Measurements from ENCODE around the gene DDX24. TPM values are rescaled to one million over a fixed set of nuclear protein-coding genes. Genes with fewer than 3 reads are reported as not detected.

DDX24 gene
- total and polyA plus RNA-seq, 2 donors = 55.1 to 144 TPM

- Histone ChIP-seq H3K4me1 (ENCODE audit: insufficient read depth) (no peaks in the 10 kb centered on the region), H3K4me3 (ENCODE audit: low read depth, low read length) (no peak overlapping the region), H3K27ac (ENCODE audit: low read depth) (no peak overlapping the region), H3K36me3 (ENCODE audit: insufficient read depth) (no peaks in the 10 kb centered on the region)
- DNase-seq (ENCODE audit: extremely low spot score) = no peak
- 68% methylated on average over 10 of the region's 10 CpGs for WGBS
Measured at GRCh38 chr14:94021416-94022157, 59.4 kb downstream of the DDX24 start.

GRCh38 chr14:94021001-94021400 lies 60.0 kb downstream of the DDX24 start:
- WGBS = 66% methylated on average over 2 of the region's 2 CpGs
- Histone ChIP-seq H3K4me3 (ENCODE audit: low read depth, low read length) (no peak overlapping the region), H3K4me1 (ENCODE audit: insufficient read depth) (no peaks in the 10 kb centered on the region), H3K36me3 (ENCODE audit: insufficient read depth) (no peaks in the 10 kb centered on the region), H3K27ac (ENCODE audit: low read depth) (no peak overlapping the region)
- no peak for DNase-seq (ENCODE audit: extremely low spot score)

- WGBS = 82% methylated on average over 4 of the region's 4 CpGs
- DNase-seq (ENCODE audit: extremely low spot score) = no peak
- no peaks in the 10 kb centered on the region for H3K4me1 ChIP-seq (ENCODE audit: insufficient read depth)
- no peaks in the 10 kb centered on the region for H3K36me3 ChIP-seq (ENCODE audit: insufficient read depth)
- H3K27ac ChIP-seq (ENCODE audit: low read depth) = no peak overlapping the region
- H3K4me3 ChIP-seq (ENCODE audit: low read depth, low read length) = no peak overlapping the region
Measured at GRCh38 chr14:94020267-94020666, 60.7 kb downstream of the DDX24 start.

GRCh38 chr14:94019329-94019728 lies 61.7 kb downstream of the DDX24 start:
- no peaks in the 10 kb centered on the region for H3K36me3 ChIP-seq (ENCODE audit: insufficient read depth)
- WGBS = 77% methylated on average over 6 of the region's 6 CpGs
- H3K27ac ChIP-seq (ENCODE audit: low read depth) = no peak overlapping the region
- no peaks in the 10 kb centered on the region for H3K4me1 ChIP-seq (ENCODE audit: insufficient read depth)
- H3K4me3 ChIP-seq (ENCODE audit: low read depth, low read length) = no peak overlapping the region
- no peak for DNase-seq (ENCODE audit: extremely low spot score)

- H3K4me1 ChIP-seq (ENCODE audit: insufficient read depth) = no peaks in the 10 kb centered on the region
- 64% methylated on average over 8 of the region's 8 CpGs for WGBS
- no peak overlapping the region for H3K27ac ChIP-seq (ENCODE audit: low read depth)
- no peak for DNase-seq (ENCODE audit: extremely low spot score)
- H3K4me3 ChIP-seq (ENCODE audit: low read depth, low read length) = no peak overlapping the region
- H3K36me3 ChIP-seq (ENCODE audit: insufficient read depth) = no peaks in the 10 kb centered on the region
Measured at GRCh38 chr14:94018308-94018707, 62.7 kb downstream of the DDX24 start.

GRCh38 chr14:94016446-94016976 lies 64.5 kb downstream of the DDX24 start:
- WGBS = 73% methylated on average over 8 of the region's 8 CpGs
- Histone ChIP-seq H3K36me3 (ENCODE audit: insufficient read depth) (no peaks in the 10 kb centered on the region), H3K4me1 (ENCODE audit: insufficient read depth) (no peaks in the 10 kb centered on the region), H3K4me3 (ENCODE audit: low read depth, low read length) (no peak overlapping the region), H3K27ac (ENCODE audit: low read depth) (no peak overlapping the region)
- DNase-seq (ENCODE audit: extremely low spot score) = no peak

- Histone ChIP-seq H3K4me3 (ENCODE audit: low read depth, low read length) (no peak overlapping the region), H3K27ac (ENCODE audit: low read depth) (no peak overlapping the region), H3K4me1 (ENCODE audit: insufficient read depth) (no peaks in the 10 kb centered on the region), H3K36me3 (ENCODE audit: insufficient read depth) (no peaks in the 10 kb centered on the region)
- WGBS = 83% methylated on average over 2 of the region's 2 CpGs
- no peak for DNase-seq (ENCODE audit: extremely low spot score)
Measured at GRCh38 chr14:94015223-94015622, 65.8 kb downstream of the DDX24 start.

- Histone ChIP-seq H3K4me1 (ENCODE audit: insufficient read depth) (no peaks in the 10 kb centered on the region), H3K36me3 (ENCODE audit: insufficient read depth) (no peaks in the 10 kb centered on the region), H3K27ac (ENCODE audit: low read depth) (no peak overlapping the region), H3K4me3 (ENCODE audit: low read depth, low read length) (no peak overlapping the region)
- WGBS = 70% methylated on average over 6 of the region's 6 CpGs
- no peak for DNase-seq (ENCODE audit: extremely low spot score)
Measured at GRCh38 chr14:94014382-94014781, 66.6 kb downstream of the DDX24 start.

- H3K4me1 ChIP-seq (ENCODE audit: insufficient read depth) = no peaks in the 10 kb centered on the region
- WGBS = 54% methylated on average over 2 of the region's 2 CpGs
- no peak overlapping the region for H3K4me3 ChIP-seq (ENCODE audit: low read depth, low read length)
- no peak overlapping the region for H3K27ac ChIP-seq (ENCODE audit: low read depth)
- no peak for DNase-seq (ENCODE audit: extremely low spot score)
- no peaks in the 10 kb centered on the region for H3K36me3 ChIP-seq (ENCODE audit: insufficient read depth)
Measured at GRCh38 chr14:94011795-94012194, 69.2 kb downstream of the DDX24 start.

- whole genome bisulfite sequencing = 94% methylated on average over 6 of the region's 6 CpGs
- Histone ChIP-seq H3K27ac (ENCODE audit: low read depth) (no peak overlapping the region), H3K36me3 (ENCODE audit: insufficient read depth) (no peaks in the 10 kb centered on the region), H3K4me1 (ENCODE audit: insufficient read depth) (no peaks in the 10 kb centered on the region), H3K4me3 (ENCODE audit: low read depth, low read length) (no peak overlapping the region)
- no peak for DNase-seq (ENCODE audit: extremely low spot score)
Measured at GRCh38 chr14:94010625-94011024, 70.4 kb downstream of the DDX24 start.

- no peak overlapping the region for H3K4me3 ChIP-seq (ENCODE audit: low read depth, low read length)
- DNase-seq (ENCODE audit: extremely low spot score) = no peak
- 28% methylated on average over 4 of the region's 4 CpGs for WGBS
- H3K27ac ChIP-seq (ENCODE audit: low read depth) = no peak overlapping the region
- H3K36me3 ChIP-seq (ENCODE audit: insufficient read depth) = no peaks in the 10 kb centered on the region
- H3K4me1 ChIP-seq (ENCODE audit: insufficient read depth) = no peaks in the 10 kb centered on the region
Measured at GRCh38 chr14:94009767-94010166, 71.2 kb downstream of the DDX24 start.

- Histone ChIP-seq H3K36me3 (ENCODE audit: insufficient read depth) (no peaks in the 10 kb centered on the region), H3K4me1 (ENCODE audit: insufficient read depth) (no peaks in the 10 kb centered on the region), H3K27ac (ENCODE audit: low read depth) (no peak overlapping the region), H3K4me3 (ENCODE audit: low read depth, low read length) (no peak overlapping the region)
- no peak for DNase-seq (ENCODE audit: extremely low spot score)
- WGBS = 76% methylated on average over 3 of the region's 3 CpGs
Measured at GRCh38 chr14:94008234-94008633, 72.8 kb downstream of the DDX24 start.

- 47% methylated on average over 14 of the region's 14 CpGs for WGBS
- Histone ChIP-seq H3K36me3 (ENCODE audit: insufficient read depth) (no peaks in the 10 kb centered on the region), H3K4me1 (ENCODE audit: insufficient read depth) (no peaks in the 10 kb centered on the region), H3K4me3 (ENCODE audit: low read depth, low read length) (no peak overlapping the region), H3K27ac (ENCODE audit: low read depth) (no peak overlapping the region)
- DNase-seq (ENCODE audit: extremely low spot score) = no peak
Measured at GRCh38 chr14:94005324-94006073, 75.5 kb downstream of the DDX24 start.

- DNase-seq (ENCODE audit: extremely low spot score) = no peak
- Histone ChIP-seq H3K4me1 (ENCODE audit: insufficient read depth) (no peaks in the 10 kb centered on the region), H3K27ac (ENCODE audit: low read depth) (no peak overlapping the region), H3K36me3 (ENCODE audit: insufficient read depth) (no peaks in the 10 kb centered on the region), H3K4me3 (ENCODE audit: low read depth, low read length) (no peak overlapping the region)
- WGBS = 74% methylated on average over 8 of the region's 8 CpGs
Measured at GRCh38 chr14:94004015-94004414, 77.0 kb downstream of the DDX24 start.

All from urinary bladder (tissue), 4 donors.